Frontal cortex (tissue), 4 donors: Measurements from ENCODE around the gene ZNF710. TPM values are rescaled to one million over a fixed set of nuclear protein-coding genes. Genes with fewer than 3 reads are reported as not detected.
"Not testable (repeated sequence)": the region's sequence is repeated elsewhere in the genome, so short reads cannot be mapped to it uniquely, and the experiment has no call there.

ENCODE experiments used
- DNase-seq, 2 donors: peaks; one replicate each; pipeline ENCODE4 v3.0.0; 2012; ENCODE audit warnings: low spot score in 2 of 2
- FAIRE-seq: peaks from 2 replicates; lab custom pipeline; 2012; peaks lifted over from hg19 to GRCh38; lab: Jason Lieb, UNC
- total RNA-seq: library from RNA; depleted of rRNA; stranded (reverse); fragments of >200 nt; gene quantifications from one replicate; pipeline ENCODE4 v1.2.3, GENCODE V29; 2014
- donor health status: control.
- donor health status: control.
- donor health status: control.

Gene ZNF710
- total RNA-seq, 1 donor from 2014 or later: 6.5 TPM

DNA sequence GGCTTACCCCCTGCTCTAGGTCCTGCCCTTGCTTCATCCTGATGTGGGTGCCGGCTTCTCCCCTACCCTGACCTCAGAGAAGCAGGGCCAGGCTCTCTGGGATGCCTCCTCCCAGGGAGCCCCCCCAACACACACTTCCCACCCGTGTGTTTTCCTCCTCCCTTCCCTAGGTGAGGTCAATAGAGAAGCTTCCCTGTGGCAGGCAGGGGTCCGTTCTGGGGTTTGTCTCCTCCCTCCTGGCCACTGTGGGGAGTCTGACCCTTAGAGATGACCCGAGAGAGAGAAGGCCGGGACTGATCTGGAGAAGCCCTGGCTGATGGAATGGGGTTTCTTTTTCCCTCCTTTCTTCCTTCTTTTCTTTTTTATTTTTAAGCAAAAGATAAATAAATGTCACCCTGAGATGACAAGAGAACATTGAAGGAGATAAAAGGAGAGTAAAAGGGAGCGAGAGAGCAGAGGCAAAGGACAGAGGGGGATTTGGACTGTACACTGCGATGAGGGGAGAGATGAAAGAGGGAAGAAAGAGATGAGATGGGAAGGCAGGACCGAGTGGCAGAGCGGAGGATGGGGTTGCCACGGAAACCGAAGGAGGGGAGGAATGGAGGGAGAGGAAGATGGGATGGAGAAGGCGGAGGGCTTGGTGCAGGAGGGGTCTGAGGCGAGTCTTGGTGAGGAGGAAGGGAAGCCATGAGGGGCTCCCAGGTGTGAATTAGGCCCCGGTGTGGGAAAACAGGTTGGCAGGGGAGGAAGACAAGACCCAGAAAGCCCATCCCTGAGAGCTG, 52.8 kb downstream of the ZNF710 start:
- DNase-seq (no peak), FAIRE-seq (no peak)

DNA sequence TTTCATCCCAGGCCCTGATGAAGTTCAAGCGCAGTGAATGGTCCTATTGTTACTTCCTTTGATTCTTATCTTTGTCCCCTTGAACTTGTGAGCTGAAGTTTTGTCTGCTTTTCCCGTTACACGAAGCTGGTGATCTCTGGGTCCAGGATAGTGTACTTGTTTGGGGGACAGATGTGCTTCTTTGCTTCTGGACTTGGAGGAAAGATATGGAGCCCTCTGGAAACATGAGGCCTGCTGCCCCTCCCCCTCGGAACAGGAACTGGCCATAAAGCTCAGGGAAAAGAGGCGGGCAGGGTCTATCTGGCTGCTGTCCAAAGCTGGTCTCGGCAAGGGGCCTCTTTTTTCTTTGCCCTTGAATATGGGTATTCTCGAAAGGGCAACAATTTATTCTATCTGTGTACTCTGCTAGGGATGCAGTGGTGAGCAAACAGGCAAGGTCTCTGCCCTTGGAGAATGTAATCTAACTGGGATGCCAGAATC, 53.5 kb downstream of the ZNF710 start:
- FAIRE-seq (no peak), DNase-seq (no peak)

- no peak for DNase-seq
- FAIRE-seq: no peak
Observed at GRCh38 chr15:90055182-90055581, 54.1 kb downstream of the ZNF710 start.

GRCh38 chr15:90056529-90056928, 55.4 kb downstream of the ZNF710 start:
- FAIRE-seq (no peak), DNase-seq (no peak)

- DNase-seq: no peak
- no peak for FAIRE-seq
Observed at GRCh38 chr15:90058308-90058707, 57.2 kb downstream of the ZNF710 start.

GRCh38 chr15:90058775-90059174, 57.7 kb downstream of the ZNF710 start:
- DNase-seq (no peak), FAIRE-seq (no peak)

- FAIRE-seq (no peak), DNase-seq (no peak)
Observed at GRCh38 chr15:90059208-90059985, 58.3 kb downstream of the ZNF710 start.

GRCh38 chr15:90060797-90061196, 59.7 kb downstream of the ZNF710 start:
- FAIRE-seq (no peak), DNase-seq (no peak)

DNA sequence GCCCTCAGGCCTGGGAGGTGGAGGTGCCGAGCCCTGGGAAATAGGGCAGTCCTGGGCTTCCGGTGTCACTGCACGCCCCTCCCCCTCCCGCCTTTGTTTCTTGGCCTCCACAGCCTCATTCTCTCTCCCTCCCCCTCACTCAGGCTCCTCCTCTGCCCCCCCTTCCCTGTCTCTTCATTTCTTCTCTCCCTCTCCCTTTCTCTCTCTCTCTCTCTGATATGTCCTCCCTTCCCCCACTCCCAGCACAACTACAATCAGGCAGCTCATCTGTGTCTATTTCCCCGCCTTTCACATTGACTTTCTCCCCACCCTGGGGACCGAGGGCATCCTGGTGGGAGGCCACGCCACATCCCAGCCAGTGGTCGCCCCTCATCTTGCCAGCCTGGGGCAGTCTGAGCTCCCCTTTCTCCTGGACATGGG, 60.9 kb downstream of the ZNF710 start:
- FAIRE-seq (no peak), DNase-seq (no peak)

GRCh38 chr15:90062462-90062932, 61.4 kb downstream of the ZNF710 start:
- DNase-seq (no peak), FAIRE-seq (no peak)

- no peak for DNase-seq
- FAIRE-seq: no peak
Observed at GRCh38 chr15:90062973-90063769, 62.0 kb downstream of the ZNF710 start.

- FAIRE-seq (no peak), DNase-seq (no peak)
Observed at GRCh38 chr15:90063770-90064247, 62.7 kb downstream of the ZNF710 start.

DNA sequence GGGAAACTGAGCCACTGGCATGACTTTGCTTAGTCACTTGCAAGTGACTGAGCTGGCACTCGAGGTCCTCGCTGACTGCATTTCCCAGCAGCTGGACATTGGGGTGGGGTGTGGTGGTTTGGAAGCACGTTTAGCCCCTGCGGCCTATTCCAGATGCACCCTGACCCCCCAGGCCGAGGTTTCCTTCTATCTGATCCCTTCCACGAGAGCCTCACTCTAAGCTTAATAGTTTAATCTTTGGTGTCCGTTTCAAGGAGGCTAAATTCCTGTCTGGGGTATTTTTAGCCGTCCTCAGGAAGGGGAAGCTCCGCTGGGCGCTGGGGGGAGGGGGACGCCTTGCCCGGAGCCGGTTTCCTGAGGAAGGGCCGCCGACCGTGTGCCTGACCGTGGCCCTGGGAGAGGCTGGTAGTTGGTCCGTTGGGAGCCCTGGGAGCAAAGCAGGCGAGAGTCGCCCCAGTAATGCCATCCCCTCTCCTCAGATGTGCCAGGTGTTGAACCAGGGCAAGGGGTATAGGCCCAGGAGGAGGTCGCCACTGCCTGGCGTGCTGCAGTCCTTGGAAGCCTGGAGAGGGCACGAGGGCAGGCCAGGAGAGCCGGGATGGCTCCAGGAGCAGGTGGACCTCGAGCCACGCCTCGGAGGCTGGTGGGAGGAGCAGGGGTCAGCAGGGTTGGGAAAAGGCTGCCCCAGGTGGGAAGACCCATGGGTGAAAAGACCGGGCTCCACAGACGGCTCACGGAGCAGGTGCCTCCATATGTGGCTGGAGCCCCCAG, 64.0 kb downstream of the ZNF710 start:
- FAIRE-seq (no peak), DNase-seq (no peak)

- DNase-seq: no peak
- FAIRE-seq: no peak
Observed at GRCh38 chr15:90065682-90066049, 64.5 kb downstream of the ZNF710 start.

- no peak for FAIRE-seq
- no peak for DNase-seq
Observed at GRCh38 chr15:90067181-90067952, 66.2 kb downstream of the ZNF710 start.

DNA sequence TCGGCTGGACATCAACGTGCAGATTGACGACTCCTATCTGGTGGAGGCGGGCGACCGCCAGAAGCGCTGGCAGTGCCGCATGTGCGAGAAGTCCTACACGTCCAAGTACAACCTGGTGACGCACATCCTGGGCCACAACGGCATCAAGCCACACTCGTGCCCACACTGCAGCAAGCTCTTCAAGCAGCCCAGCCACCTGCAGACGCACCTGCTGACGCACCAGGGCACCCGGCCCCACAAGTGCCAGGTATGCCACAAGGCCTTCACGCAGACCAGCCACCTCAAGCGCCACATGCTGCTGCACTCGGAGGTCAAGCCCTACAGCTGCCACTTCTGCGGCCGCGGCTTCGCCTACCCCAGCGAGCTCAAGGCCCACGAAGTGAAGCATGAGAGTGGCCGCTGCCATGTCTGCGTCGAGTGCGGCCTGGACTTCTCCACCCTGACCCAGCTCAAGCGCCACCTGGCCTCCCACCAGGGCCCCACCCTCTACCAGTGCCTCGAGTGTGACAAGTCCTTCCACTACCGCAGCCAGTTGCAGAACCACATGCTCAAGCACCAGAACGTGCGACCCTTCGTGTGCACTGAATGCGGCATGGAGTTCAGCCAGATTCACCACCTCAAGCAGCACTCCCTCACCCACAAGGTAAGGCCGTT, 67.0 kb downstream of the ZNF710 start:
- no peak for FAIRE-seq

GRCh38 chr15:90070623-90071022, 69.5 kb downstream of the ZNF710 start:
- not testable (repeated sequence) for FAIRE-seq, DNase-seq

More for the DNA sequence above, 67.0 kb downstream of the ZNF710 start:
- DNase-seq: no peak

GRCh38 chr15:90071220-90071807, 70.2 kb downstream of the ZNF710 start:
- DNase-seq: peak; percentile 63 to 75
- FAIRE-seq: no peak
